Neural progenitor cell (in vitro differentiated cells): ENCODE data around the gene GJB2.

ENCODE experiments used
- EZH2 ChIP-seq: fragments of 200-600 bp; sonication (generic); IDR thresholded peaks from 2 replicates; pipeline ENCODE4 v1.6.1; 2017; ENCODE audit warnings: antibody characterized with exemption, mild to moderate bottlenecking, moderate library complexity
- TF ChIP-seq, protein P1 (sequence below): fragments of 200-600 bp; sonication (generic); IDR thresholded peaks from 2 replicates; pipeline ENCODE4 v1.5.1; 2017; ENCODE audit warnings: antibody characterized with exemption, mild to moderate bottlenecking

DNA sequence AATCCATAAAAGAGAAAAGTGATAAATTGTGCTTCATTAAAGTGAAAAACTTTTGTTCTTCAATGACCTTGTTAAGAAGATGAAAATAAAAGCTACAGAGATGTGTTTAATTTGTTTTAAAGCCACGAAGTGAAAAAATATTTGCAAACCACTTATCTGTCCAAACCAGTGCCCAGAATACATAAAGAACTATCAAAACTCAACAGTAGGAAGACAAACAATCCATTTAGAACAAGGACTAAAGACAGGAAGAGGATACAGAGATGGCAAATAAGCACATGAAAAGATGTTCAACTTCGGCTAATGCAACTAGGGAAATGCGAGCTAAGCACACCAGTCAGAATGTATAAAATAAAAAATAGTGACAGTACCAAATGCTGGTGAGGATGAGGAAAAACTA is 24.4 kb upstream of the GJB2 start:
- TF ChIP-seq, protein P1, sequence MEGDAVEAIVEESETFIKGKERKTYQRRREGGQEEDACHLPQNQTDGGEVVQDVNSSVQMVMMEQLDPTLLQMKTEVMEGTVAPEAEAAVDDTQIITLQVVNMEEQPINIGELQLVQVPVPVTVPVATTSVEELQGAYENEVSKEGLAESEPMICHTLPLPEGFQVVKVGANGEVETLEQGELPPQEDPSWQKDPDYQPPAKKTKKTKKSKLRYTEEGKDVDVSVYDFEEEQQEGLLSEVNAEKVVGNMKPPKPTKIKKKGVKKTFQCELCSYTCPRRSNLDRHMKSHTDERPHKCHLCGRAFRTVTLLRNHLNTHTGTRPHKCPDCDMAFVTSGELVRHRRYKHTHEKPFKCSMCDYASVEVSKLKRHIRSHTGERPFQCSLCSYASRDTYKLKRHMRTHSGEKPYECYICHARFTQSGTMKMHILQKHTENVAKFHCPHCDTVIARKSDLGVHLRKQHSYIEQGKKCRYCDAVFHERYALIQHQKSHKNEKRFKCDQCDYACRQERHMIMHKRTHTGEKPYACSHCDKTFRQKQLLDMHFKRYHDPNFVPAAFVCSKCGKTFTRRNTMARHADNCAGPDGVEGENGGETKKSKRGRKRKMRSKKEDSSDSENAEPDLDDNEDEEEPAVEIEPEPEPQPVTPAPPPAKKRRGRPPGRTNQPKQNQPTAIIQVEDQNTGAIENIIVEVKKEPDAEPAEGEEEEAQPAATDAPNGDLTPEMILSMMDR = no peak
- no peak for TF ChIP-seq EZH2
